HG02763 (cell line): ENCODE results near the gene GALR3.

Experiments
- ATAC-seq: cut with Tn5 transposase; IDR thresholded peaks from one replicate; pipeline ENCODE4 v1.9.1; 2021; ENCODE audit warnings: mild to moderate bottlenecking, moderate library complexity; ENCODE audit not compliant: unreplicated experiment

Gene GALR3

DNA sequence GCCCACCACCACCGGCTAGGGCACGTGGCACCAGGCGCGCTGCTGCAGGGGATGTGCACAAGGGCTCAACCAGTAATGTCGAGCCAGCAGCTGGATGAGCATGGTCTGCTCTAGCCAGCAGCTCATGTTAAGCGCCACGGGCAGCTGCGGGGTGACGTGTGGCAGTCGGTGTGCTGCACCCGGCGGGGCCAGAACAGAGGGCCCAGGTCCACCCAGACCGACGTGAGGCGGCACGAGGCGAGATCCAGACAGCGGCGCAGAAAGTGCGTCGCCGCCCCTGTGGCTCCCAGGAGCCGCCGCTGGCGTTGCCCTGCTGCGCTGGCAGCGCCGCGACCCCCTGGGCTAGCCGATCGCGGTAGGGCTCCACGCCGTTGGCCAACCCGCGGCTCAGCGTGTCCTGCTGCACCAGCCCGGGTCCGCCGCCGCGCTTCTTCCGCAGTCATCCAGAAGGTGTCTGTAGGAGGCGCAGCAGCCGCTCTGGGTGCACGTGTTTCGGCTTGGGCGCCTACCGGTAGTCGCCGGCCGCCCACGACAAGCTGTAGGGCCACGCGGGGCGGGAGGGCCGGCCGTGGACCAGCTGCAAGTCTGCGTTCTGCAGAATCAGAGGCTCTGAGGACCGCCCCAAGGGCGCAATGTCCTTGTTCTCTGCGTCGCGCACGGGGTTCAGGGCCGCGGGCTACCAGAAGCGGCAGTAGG, 4.6 kb upstream of the GALR3 start:
- no peak for ATAC-seq

GRCh38 chr22:37819105-37819433, 4.1 kb upstream of the GALR3 start:
- ATAC-seq = no peak

GRCh38 chr22:37820350-37820749, 2.8 kb upstream of the GALR3 start:
- ATAC-seq = no peak

DNA sequence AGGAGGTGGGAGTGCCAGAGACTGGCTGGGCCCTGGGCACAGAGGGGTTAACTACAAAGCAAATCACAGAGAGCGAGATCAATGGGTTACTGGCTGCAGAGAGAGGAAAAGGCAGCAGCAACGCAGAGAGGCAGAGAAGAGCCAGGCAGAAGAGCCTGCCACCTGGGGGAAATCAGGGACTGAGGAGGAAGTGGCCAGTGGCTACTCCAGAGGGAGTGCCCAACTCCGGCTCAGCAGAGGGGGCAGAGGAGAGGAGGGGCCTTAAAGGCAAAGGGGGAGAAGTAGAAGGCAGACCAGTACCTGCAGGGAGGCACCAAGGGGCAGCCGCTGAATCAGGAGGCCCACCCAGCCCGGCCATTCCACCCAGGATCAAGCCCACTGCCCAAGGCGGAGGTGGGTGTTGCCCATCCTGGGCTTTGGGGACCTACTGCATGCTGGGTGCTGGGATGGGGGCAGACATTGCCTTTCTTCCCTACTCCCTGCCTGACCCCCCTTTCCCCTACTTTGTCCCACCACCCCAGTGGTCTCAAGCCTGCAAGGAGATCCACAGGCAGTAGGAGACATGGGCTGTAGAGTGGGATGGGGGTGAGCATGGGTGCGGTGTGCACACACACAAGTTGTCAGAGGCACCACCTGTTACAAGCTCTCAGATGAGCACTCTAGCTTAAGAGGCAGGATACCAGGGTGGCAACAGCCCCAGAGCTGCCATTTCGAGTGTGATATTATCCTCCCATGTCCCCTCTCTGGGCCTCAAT, 926 bp upstream of the GALR3 start:
- no peak for ATAC-seq

DNA sequence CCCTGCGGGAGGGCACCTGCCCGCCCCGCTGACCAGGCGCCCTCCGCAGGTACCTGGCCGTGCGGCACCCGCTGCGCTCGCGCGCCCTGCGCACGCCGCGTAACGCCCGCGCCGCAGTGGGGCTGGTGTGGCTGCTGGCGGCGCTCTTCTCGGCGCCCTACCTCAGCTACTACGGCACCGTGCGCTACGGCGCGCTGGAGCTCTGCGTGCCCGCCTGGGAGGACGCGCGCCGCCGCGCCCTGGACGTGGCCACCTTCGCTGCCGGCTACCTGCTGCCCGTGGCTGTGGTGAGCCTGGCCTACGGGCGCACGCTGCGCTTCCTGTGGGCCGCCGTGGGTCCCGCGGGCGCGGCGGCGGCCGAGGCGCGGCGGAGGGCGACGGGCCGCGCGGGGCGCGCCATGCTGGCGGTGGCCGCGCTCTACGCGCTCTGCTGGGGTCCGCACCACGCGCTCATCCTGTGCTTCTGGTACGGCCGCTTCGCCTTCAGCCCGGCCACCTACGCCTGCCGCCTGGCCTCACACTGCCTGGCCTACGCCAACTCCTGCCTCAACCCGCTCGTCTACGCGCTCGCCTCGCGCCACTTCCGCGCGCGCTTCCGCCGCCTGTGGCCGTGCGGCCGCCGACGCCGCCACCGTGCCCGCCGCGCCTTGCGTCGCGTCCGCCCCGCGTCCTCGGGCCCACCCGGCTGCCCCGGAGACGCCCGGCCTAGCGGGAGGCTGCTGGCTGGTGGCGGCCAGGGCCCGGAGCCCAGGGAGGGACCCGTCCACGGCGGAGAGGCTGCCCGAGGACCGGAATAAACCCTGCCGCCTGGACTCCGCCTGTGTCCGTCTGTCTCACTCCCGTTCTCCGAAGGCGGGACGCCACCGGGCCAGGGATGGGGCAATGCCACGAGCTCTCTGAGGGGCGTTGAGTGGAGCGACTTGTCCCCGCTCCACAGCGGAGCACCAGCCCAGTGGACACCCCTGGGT, 1.8 kb downstream of the GALR3 start:
- ATAC-seq = no peak

DNA sequence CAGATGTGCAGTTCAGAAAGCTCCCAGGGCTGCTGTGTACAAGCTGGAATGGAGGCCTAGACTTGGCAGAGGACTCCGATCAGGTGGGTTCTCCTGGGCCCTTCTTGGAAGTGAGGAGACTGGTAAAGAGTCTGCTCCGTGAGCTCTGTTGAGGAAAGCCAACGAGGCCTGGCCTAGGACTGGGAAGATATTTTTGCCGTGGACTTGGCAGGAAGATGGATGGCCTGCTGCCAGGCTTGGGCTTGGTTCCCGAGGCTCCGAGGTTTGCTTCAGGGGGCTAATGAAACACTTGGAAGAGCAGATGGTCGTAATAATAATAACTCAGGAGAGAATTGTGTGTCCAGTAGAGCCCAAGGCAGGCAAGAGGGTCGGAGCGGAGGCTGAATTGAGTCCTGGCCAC, 3.9 kb downstream of the GALR3 start:
- ATAC-seq = no peak

DNA sequence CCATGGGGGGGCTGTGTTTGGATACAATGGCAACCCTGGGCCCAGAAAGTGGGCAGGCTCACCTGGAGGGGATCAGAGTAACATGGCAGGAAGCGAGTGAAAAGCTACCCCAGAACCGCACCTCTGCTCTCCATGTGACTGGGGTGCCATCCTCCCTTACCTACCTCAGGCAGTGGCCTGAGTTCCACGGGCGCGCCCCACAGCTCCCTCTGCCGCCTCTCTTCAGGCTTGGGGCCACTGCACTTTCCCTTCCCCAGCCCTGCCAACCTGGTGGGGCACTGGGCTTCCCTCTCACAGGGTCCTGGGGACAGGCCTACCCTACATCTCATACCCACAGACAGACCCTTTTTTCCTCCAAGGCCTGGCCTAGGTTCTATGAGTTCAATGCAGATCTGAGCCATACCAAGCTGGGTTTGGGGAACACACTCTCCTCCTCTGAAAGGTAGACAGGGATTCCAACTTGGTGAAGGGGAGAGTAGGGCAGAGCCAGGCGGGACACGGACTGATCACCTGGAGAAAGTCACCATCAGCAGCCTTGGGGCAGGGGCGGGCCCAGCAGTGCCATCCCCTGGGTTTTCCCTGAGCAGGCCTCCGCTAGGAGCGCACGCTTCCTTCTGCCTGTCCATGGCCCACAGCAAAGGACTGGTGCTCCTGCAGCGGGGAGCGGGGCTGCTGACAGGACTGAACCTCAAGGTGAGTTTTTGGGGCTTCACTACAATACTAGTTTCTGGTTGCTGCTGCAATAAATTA, 7.1 kb downstream of the GALR3 start:
- no peak for ATAC-seq

DNA sequence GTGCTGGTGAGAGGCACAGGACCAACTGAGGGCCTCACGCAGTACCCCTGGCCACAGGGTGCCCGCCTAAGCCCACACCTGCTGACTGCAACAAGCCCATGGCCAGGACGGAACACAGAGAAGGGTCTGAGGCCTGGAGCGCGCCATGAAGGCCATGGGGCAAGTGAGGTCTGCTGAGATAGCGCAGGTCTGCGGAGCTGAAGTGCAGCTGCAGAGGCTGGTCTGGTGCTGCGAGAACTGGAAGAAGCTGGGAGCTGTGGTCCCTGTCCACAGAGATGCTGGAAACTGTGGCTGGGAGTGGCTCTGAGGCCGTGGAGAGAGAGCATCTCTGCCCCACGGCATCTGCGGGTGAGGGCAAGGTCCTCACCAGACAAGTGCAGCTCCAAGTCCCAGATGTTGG, 8.3 kb downstream of the GALR3 start:
- no peak for ATAC-seq

GRCh38 chr22:37832022-37832857, 9.1 kb downstream of the GALR3 start:
- ATAC-seq = no peak

GRCh38 chr22:37842015-37842793, 19.0 kb downstream of the GALR3 start:
- no peak for ATAC-seq

DNA sequence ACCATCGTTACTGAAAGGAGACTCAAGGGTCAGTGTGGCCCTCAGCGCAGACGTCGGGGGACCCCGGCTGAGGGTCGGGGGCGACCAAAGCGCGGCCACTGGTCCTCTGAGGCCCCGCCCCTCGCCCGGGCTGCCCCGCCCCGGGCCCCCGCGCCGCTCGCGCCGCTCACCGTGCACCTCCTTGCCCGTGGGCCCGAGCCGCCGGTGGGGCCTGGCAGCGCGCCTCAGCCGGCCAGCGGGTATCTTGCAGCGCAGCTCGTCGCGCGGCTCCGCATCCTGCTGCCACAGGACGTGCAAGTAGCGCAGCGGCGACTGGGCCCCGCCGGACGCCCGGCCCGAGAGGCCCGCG, 20.5 kb downstream of the GALR3 start:
- peak; percentile 31 for ATAC-seq

DNA sequence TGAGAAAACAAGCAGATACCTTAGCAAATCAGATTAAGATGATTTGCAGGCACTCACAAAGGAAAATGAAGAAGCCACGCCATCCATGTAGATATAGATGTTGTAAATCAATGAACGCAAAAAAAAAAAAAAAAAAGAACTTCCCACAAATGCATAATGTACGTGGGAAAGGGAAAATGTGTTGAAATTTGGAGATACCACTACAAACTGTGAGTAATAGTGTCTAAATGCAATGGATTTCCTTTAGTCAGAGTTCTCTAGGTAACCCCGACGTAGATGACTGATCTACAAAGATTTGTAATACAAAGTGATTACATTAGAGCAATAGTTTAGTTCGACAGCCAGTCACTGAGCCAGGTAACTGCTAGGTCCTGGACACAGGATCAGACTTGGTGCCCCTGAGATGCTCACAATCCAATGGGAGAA, 21.7 kb downstream of the GALR3 start:
- no peak for ATAC-seq

DNA sequence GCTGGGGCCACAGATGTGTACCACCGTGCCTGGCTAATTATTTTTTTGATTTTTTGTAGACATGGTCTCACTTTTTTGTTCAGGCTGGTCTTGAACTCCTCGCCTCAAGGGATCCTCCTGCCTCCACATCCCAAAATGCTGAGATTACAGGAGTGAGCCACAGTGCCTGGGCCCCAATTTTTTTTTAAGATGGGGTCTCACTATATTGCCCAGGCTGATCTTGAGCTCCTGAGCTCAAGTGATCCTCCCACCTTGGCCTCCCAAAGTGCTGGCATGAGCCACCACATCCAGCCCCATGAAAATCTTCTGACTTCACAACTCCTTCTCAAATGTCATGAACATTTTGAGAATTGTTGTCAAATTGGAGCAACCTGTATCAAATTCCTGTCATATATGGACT, 23.3 kb downstream of the GALR3 start:
- no peak for ATAC-seq

- ATAC-seq = no peak
Measured at GRCh38 chr22:37848587-37849088, 25.5 kb downstream of the GALR3 start.

- ATAC-seq = peak; percentile 62
Measured at GRCh38 chr22:37849089-37849751, 26.0 kb downstream of the GALR3 start, which contains the start of gene EIF3L. Gene EIF3L, plus strand, starts transcription at chr22:37849419. Its CDS starts 31 bp downstream, at chr22:37849450.

- ATAC-seq = no peak
Measured at GRCh38 chr22:37850801-37851200, 27.6 kb downstream of the GALR3 start.

- ATAC-seq = no peak
Measured at GRCh38 chr22:37852418-37852817, 29.2 kb downstream of the GALR3 start.

DNA sequence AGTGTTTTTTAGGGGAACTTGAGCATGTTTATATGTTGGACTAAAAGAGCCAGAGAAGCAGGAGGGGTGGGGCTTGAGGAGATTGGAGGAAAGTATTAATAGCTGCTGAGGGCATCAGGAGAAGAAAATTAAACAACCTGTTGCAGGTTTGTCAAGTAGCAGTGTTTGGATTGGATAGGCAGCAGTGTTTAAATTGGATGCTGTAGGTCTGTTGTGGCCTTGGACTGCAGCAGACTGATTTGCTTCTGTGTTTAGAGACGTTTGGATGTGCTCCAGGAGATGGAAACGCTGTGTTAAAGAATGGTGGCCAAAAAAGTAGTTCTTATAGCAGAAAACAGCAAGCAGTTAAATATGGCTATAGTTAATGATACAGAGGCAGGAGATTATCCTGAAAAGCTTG, 31.8 kb downstream of the GALR3 start:
- no peak for ATAC-seq
